IPS-18a (cell line): Measurements from ENCODE around the gene SLC39A11.

Experiments used
- H3K27ac ChIP-seq: one replicate; pipeline ENCODE4 v1.5.1; 2013; ENCODE audit warnings: low read length
- H3K27me3 ChIP-seq: one replicate; pipeline ENCODE4 v1.6.1; 2013; ENCODE audit warnings: mild to moderate bottlenecking, low read length; ENCODE audit not compliant: control insufficient read depth, insufficient read depth
- H3K36me3 ChIP-seq: one replicate; pipeline ENCODE4 v1.6.1; 2013; ENCODE audit warnings: low read depth, low read length; ENCODE audit not compliant: control insufficient read depth
- H3K4me1 ChIP-seq: one replicate; pipeline ENCODE4 v1.6.1; 2013; ENCODE audit warnings: low read depth, low read length; ENCODE audit not compliant: control insufficient read depth
- H3K4me3 ChIP-seq: one replicate; pipeline ENCODE4 v1.5.1; 2013; ENCODE audit warnings: low read length
- H3K9ac ChIP-seq: one replicate; pipeline ENCODE4 v1.6.1; 2013; ENCODE audit warnings: mild to moderate bottlenecking, low read length, moderate library complexity
- H3K9me3 ChIP-seq: one replicate; pipeline ENCODE4 v1.6.1; 2013; ENCODE audit warnings: low read depth, low read length; ENCODE audit not compliant: control insufficient read depth

Gene SLC39A11

GRCh38 chr17:72657467-72658317 is 434.8 kb downstream of the SLC39A11 start:
- Histone ChIP-seq H3K4me1 (peaks cover 8% of the 10 kb centered on the region), H3K27me3 (no peaks in the 10 kb centered on the region), H3K9ac (no peak overlapping the region), H3K9me3 (no peaks in the 10 kb centered on the region), H3K36me3 (no peaks in the 10 kb centered on the region), H3K4me3 (no peak overlapping the region), H3K27ac (no peak overlapping the region)

- no peaks in the 10 kb centered on the region for H3K27me3 ChIP-seq
- H3K4me1 ChIP-seq = peaks cover 5% of the 10 kb centered on the region
- no peaks in the 10 kb centered on the region for H3K36me3 ChIP-seq
- no peaks in the 10 kb centered on the region for H3K9me3 ChIP-seq
- no peak overlapping the region for H3K27ac ChIP-seq
- H3K4me3 ChIP-seq = no peak overlapping the region
- H3K9ac ChIP-seq = no peak overlapping the region
Measured at GRCh38 chr17:72656130-72656763, 436.2 kb downstream of the SLC39A11 start.

DNA sequence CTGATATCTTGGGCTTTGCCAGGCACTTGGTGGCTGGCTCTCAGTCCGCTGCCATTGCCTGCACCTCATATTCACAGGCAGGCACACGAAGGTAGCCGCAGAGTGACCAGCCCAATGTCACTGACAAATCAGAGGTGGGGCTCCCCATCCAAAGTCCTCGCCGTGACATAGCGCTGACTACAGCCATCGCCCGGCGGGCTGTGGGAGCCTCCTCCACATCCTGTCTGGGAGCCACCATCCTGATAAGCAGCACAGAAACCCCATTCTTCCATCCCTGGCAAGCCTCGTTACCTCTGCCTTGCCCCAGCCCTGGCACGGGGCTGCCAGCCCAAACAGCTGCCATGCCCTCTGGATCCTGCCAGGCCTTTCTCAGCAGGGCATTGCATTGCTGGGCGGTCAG is 437.8 kb downstream of the SLC39A11 start:
- H3K4me3 ChIP-seq = no peak overlapping the region
- no peak overlapping the region for H3K9ac ChIP-seq
- no peaks in the 10 kb centered on the region for H3K4me1 ChIP-seq
- no peaks in the 10 kb centered on the region for H3K36me3 ChIP-seq
- no peaks in the 10 kb centered on the region for H3K9me3 ChIP-seq
- no peak overlapping the region for H3K27ac ChIP-seq
- no peaks in the 10 kb centered on the region for H3K27me3 ChIP-seq

- H3K9ac ChIP-seq = no peak overlapping the region
- no peak overlapping the region for H3K4me3 ChIP-seq
- H3K36me3 ChIP-seq = no peaks in the 10 kb centered on the region
- H3K9me3 ChIP-seq = no peaks in the 10 kb centered on the region
- no peaks in the 10 kb centered on the region for H3K27me3 ChIP-seq
- H3K4me1 ChIP-seq = no peaks in the 10 kb centered on the region
- no peak overlapping the region for H3K27ac ChIP-seq
Measured at GRCh38 chr17:72651988-72652387, 440.5 kb downstream of the SLC39A11 start.

DNA sequence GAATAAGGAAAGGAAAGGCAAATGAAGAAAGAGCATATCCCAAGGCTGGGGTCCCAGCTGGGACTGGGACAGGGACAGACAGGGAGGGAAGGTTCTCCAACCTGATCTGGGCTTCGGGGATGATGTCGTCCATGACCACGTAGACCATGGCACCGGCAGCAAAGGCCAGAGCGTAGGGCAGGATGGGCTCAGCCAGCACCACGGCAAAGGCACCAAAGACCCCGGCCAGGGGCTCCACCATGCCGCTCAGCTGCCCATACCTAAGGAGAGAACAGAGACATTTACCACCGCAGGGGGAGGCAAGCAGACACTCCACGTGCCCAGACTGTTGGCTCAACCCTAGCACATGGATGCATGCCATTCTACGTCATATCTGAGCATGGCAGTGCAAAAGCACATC is 443.8 kb downstream of the SLC39A11 start:
- Histone ChIP-seq H3K36me3 (no peaks in the 10 kb centered on the region), H3K4me3 (no peak overlapping the region), H3K27ac (no peak overlapping the region), H3K9ac (no peak overlapping the region), H3K9me3 (no peaks in the 10 kb centered on the region), H3K4me1 (no peaks in the 10 kb centered on the region), H3K27me3 (no peaks in the 10 kb centered on the region)

- Histone ChIP-seq H3K4me3 (no peak overlapping the region), H3K36me3 (no peaks in the 10 kb centered on the region), H3K27ac (no peak overlapping the region), H3K9me3 (no peaks in the 10 kb centered on the region), H3K27me3 (no peaks in the 10 kb centered on the region), H3K4me1 (no peaks in the 10 kb centered on the region), H3K9ac (no peak overlapping the region)
Measured at GRCh38 chr17:72646176-72646575, 446.3 kb downstream of the SLC39A11 start.

DNA sequence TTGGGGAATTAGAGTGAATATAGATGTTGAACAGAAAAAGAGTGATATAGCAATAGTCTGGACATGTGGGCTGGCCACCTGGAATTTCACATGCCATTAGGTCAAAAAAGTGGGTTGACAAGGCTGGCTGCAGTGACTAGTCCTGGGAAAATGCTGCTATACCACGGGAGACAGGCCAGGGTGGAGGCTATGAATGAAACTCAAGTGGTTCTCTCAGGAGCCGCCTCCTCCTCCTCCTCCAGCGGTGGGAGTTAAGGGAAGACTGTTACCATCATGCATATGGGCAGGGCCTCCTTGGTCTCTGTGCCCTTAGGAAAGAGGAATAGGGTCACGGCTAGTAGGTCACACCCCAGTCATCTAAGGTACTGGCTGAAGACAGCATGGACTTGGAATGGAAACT is 448.0 kb downstream of the SLC39A11 start:
- H3K27ac ChIP-seq = no peak overlapping the region
- H3K4me1 ChIP-seq = no peaks in the 10 kb centered on the region
- H3K4me3 ChIP-seq = no peak overlapping the region
- no peaks in the 10 kb centered on the region for H3K27me3 ChIP-seq
- no peak overlapping the region for H3K9ac ChIP-seq
- H3K36me3 ChIP-seq = no peaks in the 10 kb centered on the region
- H3K9me3 ChIP-seq = no peaks in the 10 kb centered on the region

- Histone ChIP-seq H3K4me1 (no peaks in the 10 kb centered on the region), H3K27ac (no peak overlapping the region), H3K27me3 (no peaks in the 10 kb centered on the region), H3K9ac (no peak overlapping the region), H3K9me3 (no peaks in the 10 kb centered on the region), H3K36me3 (no peaks in the 10 kb centered on the region), H3K4me3 (no peak overlapping the region)
Measured at GRCh38 chr17:72643575-72644216, 448.8 kb downstream of the SLC39A11 start.

DNA sequence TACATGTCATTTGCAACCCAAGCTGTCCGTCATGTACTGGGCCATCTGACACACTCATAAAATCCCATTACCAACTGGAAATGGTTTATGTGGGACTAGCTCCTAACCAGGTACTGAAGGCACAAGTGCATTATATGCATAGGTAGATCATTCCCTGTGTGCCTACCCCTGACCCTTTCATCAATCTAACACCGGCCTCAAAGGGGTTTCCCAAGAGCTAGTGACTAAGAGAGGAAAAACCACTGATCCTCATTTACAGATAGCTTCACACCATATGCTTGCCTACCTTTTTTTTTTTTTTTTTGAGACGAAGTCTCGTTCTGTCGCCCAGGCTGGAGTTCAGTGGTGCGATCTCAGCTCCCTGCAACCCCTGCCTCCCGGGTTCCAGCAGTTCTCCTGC is 449.8 kb downstream of the SLC39A11 start:
- Histone ChIP-seq H3K27ac (no peak overlapping the region), H3K9me3 (no peaks in the 10 kb centered on the region), H3K27me3 (no peaks in the 10 kb centered on the region), H3K4me3 (no peak overlapping the region), H3K36me3 (no peaks in the 10 kb centered on the region), H3K9ac (no peak overlapping the region), H3K4me1 (no peaks in the 10 kb centered on the region)

GRCh38 chr17:72640415-72641165 is 451.9 kb downstream of the SLC39A11 start:
- no peak overlapping the region for H3K9ac ChIP-seq
- no peaks in the 10 kb centered on the region for H3K9me3 ChIP-seq
- no peaks in the 10 kb centered on the region for H3K4me1 ChIP-seq
- H3K4me3 ChIP-seq = no peak overlapping the region
- H3K27ac ChIP-seq = no peak overlapping the region
- H3K36me3 ChIP-seq = no peaks in the 10 kb centered on the region
- H3K27me3 ChIP-seq = no peaks in the 10 kb centered on the region

GRCh38 chr17:72639711-72640110 is 452.8 kb downstream of the SLC39A11 start:
- no peaks in the 10 kb centered on the region for H3K4me1 ChIP-seq
- H3K36me3 ChIP-seq = no peaks in the 10 kb centered on the region
- no peak overlapping the region for H3K27ac ChIP-seq
- no peak overlapping the region for H3K4me3 ChIP-seq
- H3K27me3 ChIP-seq = no peaks in the 10 kb centered on the region
- no peak overlapping the region for H3K9ac ChIP-seq
- H3K9me3 ChIP-seq = no peaks in the 10 kb centered on the region
